HepG2 (cell line): ENCODE data around the gene CD274.

Experiments
- GTF2F1 ChIP-seq: fragments of 150-350 bp; IDR thresholded peaks from 2 replicates; pipeline ENCODE4 v1.6.1; 2014; ENCODE audit warnings: low read length
- TBP ChIP-seq: sonication (generic); formaldehyde crosslinking; IDR thresholded peaks from 2 replicates; pipeline ENCODE4 v1.5.0; 2020; ENCODE audit warnings: missing genetic modification reagents

- TF ChIP-seq GTF2F1: no peak
- no peak for TF ChIP-seq TBP (CRISPR knock-in tag)
Measured at GRCh38 chr9:5515261-5515650, 64.9 kb downstream of the CD274 start.
